BE2C (cell line): ENCODE data around the gene RFESD.

Experiments used
- DNase-seq: peaks from one replicate; pipeline ENCODE4 v3.0.0-alpha.2; 2020
- H3K27me3 ChIP-seq: fragments of 250-450 bp; sonication (Bioruptor Pico); 2 replicates; pipeline ENCODE4 v1.5.1; 2020; ENCODE audit warnings: mild to moderate bottlenecking
- H3K36me3 ChIP-seq: fragments of 250-450 bp; sonication (Bioruptor Pico); 2 replicates; pipeline ENCODE4 v1.5.1; 2020; ENCODE audit warnings: mild to moderate bottlenecking
- H3K4me1 ChIP-seq: fragments of 250-450 bp; sonication (Bioruptor Pico); 2 replicates; pipeline ENCODE4 v1.5.1; 2020
- H3K4me3 ChIP-seq: 2 replicates; pipeline ENCODE4 v1.5.1; 2011; ENCODE audit warnings: low read depth, low read length
- H3K9me3 ChIP-seq: fragments of 250-450 bp; sonication (Bioruptor Pico); 2 replicates; pipeline ENCODE4 v1.5.1; 2020
- CTCF ChIP-seq: IDR thresholded peaks from 2 replicates; pipeline ENCODE4 v1.5.1; 2012; ENCODE audit warnings: mild to moderate bottlenecking, low read depth, low read length

Gene RFESD

GRCh38 chr5:95619514-95620029 is 27.0 kb upstream of the RFESD start:
- no peak for TF ChIP-seq CTCF
- DNase-seq: no peak
- Histone ChIP-seq H3K4me1 (no peaks in the 10 kb centered on the region; the same call in 1 of the 2 replicates), H3K4me3 (no peak overlapping the region), H3K36me3 (no peaks in the 10 kb centered on the region), H3K27me3 (no peaks in the 10 kb centered on the region), H3K9me3 (no peaks in the 10 kb centered on the region)

- DNase-seq: peak; percentile 86
- TF ChIP-seq CTCF: no peak
- Histone ChIP-seq H3K9me3 (no peaks in the 10 kb centered on the region), H3K4me1 (no peaks in the 10 kb centered on the region; the same call in 1 of the 2 replicates), H3K27me3 (no peaks in the 10 kb centered on the region), H3K4me3 (peak within 1 kb of the TSS; percentile 51), H3K36me3 (no peaks in the 10 kb centered on the region)
Observed at GRCh38 chr5:95620030-95620869, 26.3 kb upstream of the RFESD start, which contains the start of gene GPR150. TSS of gene GPR150 (plus strand) at chr5:95620087. CDS start at chr5:95620276, 189 bp downstream.

- Histone ChIP-seq H3K27me3 (no peaks in the 10 kb centered on the region), H3K4me3 (peak overlapping the region; percentile 51), H3K36me3 (no peaks in the 10 kb centered on the region), H3K9me3 (no peaks in the 10 kb centered on the region), H3K4me1 (no peaks in the 10 kb centered on the region; the same call in 1 of the 2 replicates)
- TF ChIP-seq CTCF: peak; percentile 4; the same call in 1 of the 2 replicates
- DNase-seq: peak; percentile 67
Observed at GRCh38 chr5:95620870-95621838, 25.4 kb upstream of the RFESD start.

- Histone ChIP-seq H3K27me3 (no peaks in the 10 kb centered on the region), H3K4me3 (no peak overlapping the region)
- TF ChIP-seq CTCF: no peak
Observed at GRCh38 chr5:95621839-95622629, 24.5 kb upstream of the RFESD start.

GRCh38 chr5:95623706-95624105 is 22.9 kb upstream of the RFESD start:
- no peak for TF ChIP-seq CTCF
- Histone ChIP-seq H3K36me3 (no peaks in the 10 kb centered on the region), H3K9me3 (no peaks in the 10 kb centered on the region), H3K4me1 (no peaks in the 10 kb centered on the region; the same call in 1 of the 2 replicates), H3K4me3 (no peak overlapping the region), H3K27me3 (no peaks in the 10 kb centered on the region)
- no peak for DNase-seq

More at GRCh38 chr5:95621839-95622629, 24.5 kb upstream of the RFESD start:
- no peaks in the 10 kb centered on the region for H3K9me3 ChIP-seq
- H3K4me1 ChIP-seq: no peaks in the 10 kb centered on the region; the same call in 1 of the 2 replicates
- H3K36me3 ChIP-seq: no peaks in the 10 kb centered on the region
- DNase-seq: no peak
